ENCODE measurements around the gene KMT5C.

KMT5C gene

DNA sequence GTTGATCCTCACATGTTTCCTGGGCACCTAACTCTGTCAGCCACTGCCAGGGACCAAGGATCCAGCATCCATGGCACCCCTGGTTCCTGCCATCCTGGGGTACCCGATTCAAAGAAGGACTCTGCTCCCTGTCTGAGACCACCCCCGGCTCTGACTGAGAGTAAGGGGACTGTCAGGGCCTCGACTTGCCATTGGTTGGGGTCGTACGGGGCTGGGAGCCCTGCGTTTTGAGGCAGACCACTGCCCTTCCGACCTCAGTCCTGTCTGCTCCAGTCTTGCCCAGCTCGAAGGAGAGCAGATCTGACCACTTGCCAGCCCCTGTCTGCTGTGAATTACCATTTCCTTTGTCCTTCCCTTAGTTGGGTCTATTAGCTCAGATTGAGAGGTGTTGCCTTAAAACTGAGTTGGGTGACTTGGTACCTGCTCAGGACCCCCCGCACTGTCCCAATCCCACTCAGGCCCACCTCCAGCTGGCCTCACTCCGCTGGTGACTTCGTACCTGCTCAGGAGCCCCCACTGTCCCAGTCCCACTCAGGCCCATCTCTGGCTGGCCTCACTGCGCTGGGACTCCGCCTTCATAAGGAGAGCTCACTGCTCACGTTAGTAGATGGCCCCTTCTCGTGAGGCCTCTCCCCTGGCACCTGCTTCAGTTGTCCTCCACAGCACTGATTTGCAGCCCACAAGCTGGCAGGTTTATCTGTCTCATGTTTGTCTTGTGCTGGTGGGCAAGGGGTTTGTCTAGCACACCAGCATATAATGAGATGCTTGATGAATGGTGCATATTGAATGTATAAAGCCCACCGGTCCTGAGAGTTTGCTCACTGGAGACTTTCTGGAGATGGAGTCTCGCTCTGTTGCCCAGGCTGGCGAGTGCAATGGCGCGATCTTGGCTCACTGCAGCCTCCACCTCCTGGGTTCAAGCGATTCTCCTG, 50.0 kb downstream of the KMT5C start:
- Mint-ChIP-seq H3K4me1 (peaks cover 78% of the 10 kb centered on the region), H3K4me3 (peak overlapping the region; percentile 38)

GRCh38 chr19:55390461-55390880, 50.8 kb downstream of the KMT5C start:
- H3K4me3 Mint-ChIP-seq: no peak overlapping the region
- H3K36me3 Mint-ChIP-seq (ENCODE audit: low read depth): peaks cover 35% of the 10 kb centered on the region
- no peak for DNase-seq
- no peak overlapping the region for H3K27ac Mint-ChIP-seq
- H3K4me1 Mint-ChIP-seq: peaks cover 72% of the 10 kb centered on the region
- no peaks in the 10 kb centered on the region for H3K9me3 Mint-ChIP-seq
- TF ChIP-seq, protein P1, sequence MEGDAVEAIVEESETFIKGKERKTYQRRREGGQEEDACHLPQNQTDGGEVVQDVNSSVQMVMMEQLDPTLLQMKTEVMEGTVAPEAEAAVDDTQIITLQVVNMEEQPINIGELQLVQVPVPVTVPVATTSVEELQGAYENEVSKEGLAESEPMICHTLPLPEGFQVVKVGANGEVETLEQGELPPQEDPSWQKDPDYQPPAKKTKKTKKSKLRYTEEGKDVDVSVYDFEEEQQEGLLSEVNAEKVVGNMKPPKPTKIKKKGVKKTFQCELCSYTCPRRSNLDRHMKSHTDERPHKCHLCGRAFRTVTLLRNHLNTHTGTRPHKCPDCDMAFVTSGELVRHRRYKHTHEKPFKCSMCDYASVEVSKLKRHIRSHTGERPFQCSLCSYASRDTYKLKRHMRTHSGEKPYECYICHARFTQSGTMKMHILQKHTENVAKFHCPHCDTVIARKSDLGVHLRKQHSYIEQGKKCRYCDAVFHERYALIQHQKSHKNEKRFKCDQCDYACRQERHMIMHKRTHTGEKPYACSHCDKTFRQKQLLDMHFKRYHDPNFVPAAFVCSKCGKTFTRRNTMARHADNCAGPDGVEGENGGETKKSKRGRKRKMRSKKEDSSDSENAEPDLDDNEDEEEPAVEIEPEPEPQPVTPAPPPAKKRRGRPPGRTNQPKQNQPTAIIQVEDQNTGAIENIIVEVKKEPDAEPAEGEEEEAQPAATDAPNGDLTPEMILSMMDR (IDR thresholded peaks at IDR 0.05): no peak
- H3K27me3 Mint-ChIP-seq (ENCODE audit: low read depth, poor library complexity): peaks cover 3% of the 10 kb centered on the region

More for the DNA sequence above, 50.0 kb downstream of the KMT5C start:
- H3K9me3 Mint-ChIP-seq: no peaks in the 10 kb centered on the region
- peaks cover 3% of the 10 kb centered on the region for H3K27me3 Mint-ChIP-seq (ENCODE audit: low read depth, poor library complexity)
- TF ChIP-seq, protein P1 (IDR thresholded peaks at IDR 0.05): no peak
- no peak for DNase-seq
- H3K36me3 Mint-ChIP-seq (ENCODE audit: low read depth): peaks cover 35% of the 10 kb centered on the region
- H3K27ac Mint-ChIP-seq: peak overlapping the region; percentile 77

DNA sequence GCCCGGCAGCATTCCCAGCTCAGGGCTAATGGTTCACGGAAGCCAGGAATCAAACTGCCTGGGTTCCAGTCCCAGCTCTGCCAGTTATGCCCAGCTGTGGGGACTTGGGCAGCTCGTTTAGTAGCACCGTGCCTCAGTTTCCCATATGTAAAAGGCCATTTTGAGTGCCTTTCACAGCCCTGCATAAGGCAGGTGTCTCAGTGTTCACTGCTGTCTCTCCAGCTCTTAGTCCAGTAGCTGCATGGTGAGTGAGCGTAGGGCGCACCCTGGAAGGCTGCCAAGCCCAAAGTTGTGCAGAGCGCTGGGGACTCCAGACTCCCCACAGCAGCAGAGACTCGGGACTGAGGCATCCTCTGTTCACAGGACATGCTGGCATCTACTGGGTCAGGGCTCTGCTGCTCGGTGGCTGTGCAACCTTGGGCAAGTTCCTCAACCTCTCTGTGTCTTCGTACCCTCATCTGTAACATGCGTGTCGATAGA, 51.6 kb downstream of the KMT5C start:
- TF ChIP-seq, protein P1 (IDR thresholded peaks at IDR 0.05): no peak
- Mint-ChIP-seq H3K36me3 (ENCODE audit: low read depth) (peaks cover 35% of the 10 kb centered on the region), H3K9me3 (no peaks in the 10 kb centered on the region), H3K4me1 (peaks cover 67% of the 10 kb centered on the region), H3K4me3 (no peak overlapping the region), H3K27ac (no peak overlapping the region), H3K27me3 (ENCODE audit: low read depth, poor library complexity) (peaks cover 3% of the 10 kb centered on the region)
- no peak for DNase-seq

DNA sequence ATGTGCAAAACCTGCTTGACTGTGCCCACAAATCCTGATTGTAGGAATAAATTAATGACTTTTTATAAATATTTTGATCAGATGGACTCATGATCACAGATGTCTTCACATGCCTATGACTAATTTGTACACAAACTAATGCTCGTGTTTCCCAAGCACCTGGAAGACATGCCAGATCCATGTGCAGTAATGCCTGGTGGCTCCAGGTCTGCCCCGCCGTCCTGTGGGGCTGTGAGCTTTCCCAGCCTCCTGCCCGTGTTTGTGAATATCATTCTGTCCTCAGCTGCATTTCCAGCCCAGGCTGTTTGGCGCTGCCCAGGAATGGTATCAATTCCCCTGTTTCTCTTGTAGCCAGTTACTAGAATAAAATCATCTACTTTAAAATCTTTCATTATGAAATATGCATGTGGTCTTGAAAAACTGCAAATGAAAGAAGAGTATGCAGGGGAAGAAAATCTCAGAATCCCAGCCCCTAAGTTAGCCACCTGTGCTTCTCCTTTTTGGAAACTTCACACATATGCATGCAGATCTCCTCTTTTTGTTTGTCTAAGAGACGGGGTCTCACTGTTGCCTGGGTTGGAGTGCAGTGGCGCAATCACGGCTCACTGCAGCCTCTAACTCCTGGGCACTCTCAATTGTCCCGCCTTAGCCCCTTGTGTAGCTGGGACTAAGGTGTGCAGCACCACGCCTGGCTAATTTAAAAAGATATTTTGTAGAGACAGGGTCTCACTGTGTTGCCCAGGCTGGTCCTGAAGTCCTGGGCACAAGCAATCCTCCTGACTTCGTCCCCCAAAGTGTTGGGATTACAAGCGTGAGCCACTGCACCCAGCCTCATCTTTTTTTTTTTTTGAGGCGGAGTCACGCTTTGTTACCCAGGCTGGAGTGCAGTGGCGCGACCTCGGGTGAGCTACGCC, 52.3 kb downstream of the KMT5C start:
- peaks cover 3% of the 10 kb centered on the region for H3K27me3 Mint-ChIP-seq (ENCODE audit: low read depth, poor library complexity)
- TF ChIP-seq, protein P1 (IDR thresholded peaks at IDR 0.05): no peak
- no peak for DNase-seq
- H3K36me3 Mint-ChIP-seq (ENCODE audit: low read depth): peaks cover 29% of the 10 kb centered on the region
- peaks cover 60% of the 10 kb centered on the region for H3K4me1 Mint-ChIP-seq
- H3K27ac Mint-ChIP-seq: peak overlapping the region; percentile 44
- no peak overlapping the region for H3K4me3 Mint-ChIP-seq
- no peaks in the 10 kb centered on the region for H3K9me3 Mint-ChIP-seq

DNA sequence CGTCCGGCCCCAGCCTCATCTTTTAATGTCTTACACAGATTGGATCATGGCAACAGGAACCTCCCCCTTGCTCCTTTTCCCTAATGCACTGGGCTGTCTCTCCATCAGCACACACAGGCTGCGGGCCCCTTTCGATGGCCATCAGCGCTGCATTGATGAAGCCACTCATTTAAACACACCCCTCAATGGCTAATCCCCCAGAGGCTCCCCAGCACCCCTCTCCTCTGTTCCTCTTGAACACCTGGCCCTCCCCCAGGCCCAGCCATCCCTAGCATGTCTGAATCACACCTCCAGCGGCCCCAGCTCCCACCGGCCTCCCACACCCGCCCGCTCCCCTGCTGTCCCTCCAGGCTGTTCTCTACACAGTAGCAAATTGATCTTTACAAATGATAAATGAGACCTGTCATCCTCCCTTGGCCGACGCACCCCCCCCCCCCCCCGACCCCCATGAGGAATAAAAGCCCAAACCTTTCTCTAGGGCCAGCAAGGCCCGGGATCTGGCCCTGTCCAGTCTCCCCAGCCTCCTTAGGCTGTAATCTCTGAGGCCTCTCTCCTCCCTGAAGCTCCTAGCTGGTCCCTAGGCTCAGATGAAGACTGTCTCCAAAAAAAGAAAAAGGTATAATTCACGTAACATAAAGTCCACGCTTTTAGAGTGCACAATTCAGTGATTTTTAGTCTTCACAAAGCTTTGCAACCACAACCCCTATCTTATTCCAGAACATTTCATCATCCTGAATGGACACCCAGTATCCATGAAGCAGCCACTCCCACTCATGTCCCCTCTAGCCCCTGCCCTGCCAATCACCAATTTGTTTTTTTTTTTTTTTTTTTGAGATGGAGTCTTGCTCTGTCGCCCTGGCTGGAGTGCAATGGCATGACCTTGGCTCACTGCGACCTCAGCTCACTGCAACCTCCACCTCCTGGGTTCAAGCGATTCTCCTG, 53.4 kb downstream of the KMT5C start:
- Mint-ChIP-seq H3K9me3 (no peaks in the 10 kb centered on the region), H3K27me3 (ENCODE audit: low read depth, poor library complexity) (peaks cover 3% of the 10 kb centered on the region), H3K36me3 (ENCODE audit: low read depth) (peaks cover 34% of the 10 kb centered on the region), H3K4me3 (peak overlapping the region; percentile 47), H3K27ac (peak overlapping the region; percentile 44), H3K4me1 (peaks cover 49% of the 10 kb centered on the region)
- no peak for DNase-seq
- TF ChIP-seq, protein P1 (IDR thresholded peaks at IDR 0.05): no peak

All from nephron progenitor cell (in vitro differentiated cells).